ENCODE data around the gene MVB12B. TPM values are rescaled to one million over a fixed set of nuclear protein-coding genes. Genes with fewer than 3 reads are reported as not detected.

MVB12B gene
- total and polyA plus RNA-seq, 2 of the 8 experiments (the other 6 are each of a cell fraction or from before 2014, with no cell fraction given), result 2.6 to 5.0 TPM

- 86% methylated on average over 5 of the region's 5 CpGs; no CpG with 5 or more reads in 1 of the 2 experiments for WGBS, 2 experiments (ENCODE audit: extremely low coverage in 1 of 2, insufficient coverage in 1 of 2, insufficient read length in 1 of 2, insufficient replicate concordance in 2 of 2, low coverage in 1 of 2, low lambda C conversion rate in 2 of 2, missing lambda C conversion rate in 1 of 2)
- H3K4me2 ChIP-seq (ENCODE audit: insufficient read depth in 1 of 2, low read depth in 2 of 2, low read length in 2 of 2), result no peak overlapping the region
- ChIA-PET CTCF (ENCODE audit: partially characterized antibody) (no interaction called here), POLR2A (ENCODE audit: partially characterized antibody) (no interaction called here)
- H3K56ac ChIP-seq (replicated peaks; ENCODE audit: insufficient read length, low read depth, low read length), result no peak overlapping the region
- H4K91ac ChIP-seq (replicated peaks; ENCODE audit: insufficient read length, low read length), result no peak overlapping the region
- H3K14ac ChIP-seq (ENCODE audit: insufficient read length), result no peak overlapping the region
- H3K4me1 ChIP-seq (replicated peaks in 1 of 4; ENCODE audit: control insufficient read depth in 3 of 4, insufficient read depth in 4 of 4, low read length in 3 of 4), result peaks cover 3 to 16% (median 9%) of the 10 kb centered on the region in 4 experiments; a peak in 5 of 7 replicates
- no peak overlapping the region for H2AK5ac ChIP-seq (ENCODE audit: low read depth, low read length)
- no peak overlapping the region for H4K8ac ChIP-seq (ENCODE audit: extremely low read depth, insufficient read depth, low read length)
- no peak overlapping the region for H3K27ac ChIP-seq (ENCODE audit: low read depth, low read length)
- H3K4me3 ChIP-seq (ENCODE audit: extremely low read depth in 1 of 4, insufficient read depth in 2 of 4, low read depth in 3 of 4, low read length in 4 of 4), result no peak overlapping the region
- no peak overlapping the region for H2BK5ac ChIP-seq (ENCODE audit: low read depth, low read length)
- H3K79me2 ChIP-seq (ENCODE audit: control insufficient read depth in 1 of 2, insufficient read depth in 2 of 2, low read length in 2 of 2), result no peaks in the 10 kb centered on the region
- H3K4ac ChIP-seq (replicated peaks; ENCODE audit: insufficient read length, low read depth, low read length), result no peak overlapping the region
- no peak overlapping the region for H2BK12ac ChIP-seq (ENCODE audit: low read depth, low read length)
- no peak overlapping the region for H2AFZ ChIP-seq (ENCODE audit: low read length)
- H3K9ac ChIP-seq (replicated peaks in 1 of 4; ENCODE audit: extremely low read depth in 1 of 4, low read depth in 3 of 4, low read length in 3 of 4), result no peak overlapping the region
- H3K9me3 ChIP-seq (ENCODE audit: insufficient read depth in 2 of 2, low read depth in 1 of 2, low read length in 1 of 2), result no peaks in the 10 kb centered on the region
- no peaks in the 10 kb centered on the region for H3K36me3 ChIP-seq (ENCODE audit: control insufficient read depth in 2 of 4, insufficient read depth in 4 of 4, low read length in 3 of 4)
- FAIRE-seq (no peak), DNase-seq (ENCODE audit: low read depth in 1 of 2, low spot score in 2 of 2) (no peak)
- H3K23ac ChIP-seq (ENCODE audit: insufficient read length), result no peak overlapping the region
- no peak overlapping the region for H2BK15ac ChIP-seq (ENCODE audit: low read length)
- H3K27me3 ChIP-seq (replicated peaks in 1 of 4; ENCODE audit: control insufficient read depth in 3 of 4, extremely low read depth in 1 of 4, insufficient read depth in 3 of 4, low read length in 3 of 4), result no peaks in the 10 kb centered on the region
- H4K20me1 ChIP-seq (replicated peaks in 1 of 2; ENCODE audit: control insufficient read depth in 1 of 2, insufficient read depth in 2 of 2, low read length in 2 of 2), result no peaks in the 10 kb centered on the region
- no peak overlapping the region for H4K5ac ChIP-seq (ENCODE audit: insufficient read length, low read depth, low read length)
- H2BK20ac ChIP-seq (ENCODE audit: low read length), result no peak overlapping the region
- no peak overlapping the region for H2BK120ac ChIP-seq (replicated peaks; ENCODE audit: low read depth, low read length)
- no peaks in the 10 kb centered on the region for H3K23me2 ChIP-seq (ENCODE audit: low read depth, low read length)
- H3K79me1 ChIP-seq (ENCODE audit: low read depth, low read length), result no peaks in the 10 kb centered on the region
- no peak overlapping the region for H3K18ac ChIP-seq (ENCODE audit: extremely low read depth, low read length)
- TF ChIP-seq E2F6 (IDR thresholded peaks at IDR 0.05), result no peak
- TF ChIP-seq NANOG (IDR thresholded peaks at IDR 0.05; ENCODE audit: insufficient read depth, low read depth, low read length, poor library complexity, severe bottlenecking), result no peak
- TF ChIP-seq EP300 (IDR thresholded peaks at IDR 0.05; ENCODE audit: borderline replicate concordance in 1 of 2, low read depth in 2 of 2, low read length in 2 of 2), result no peak
- TF ChIP-seq ATF2 (IDR thresholded peaks at IDR 0.05; ENCODE audit: low read length), result no peak
- TF ChIP-seq BACH1 (IDR thresholded peaks at IDR 0.05; ENCODE audit: low read length), result no peak
- no peak for TF ChIP-seq EGR1 (IDR thresholded peaks at IDR 0.05; ENCODE audit: borderline replicate concordance, low read depth, low read length)
- TF ChIP-seq POU5F1 (IDR thresholded peaks at IDR 0.05; ENCODE audit: low read depth, low read length), result no peak
- TF ChIP-seq GABPA (IDR thresholded peaks at IDR 0.05; ENCODE audit: borderline replicate concordance, insufficient read depth, low read length), result no peak
- TF ChIP-seq JUN (IDR thresholded peaks at IDR 0.05; ENCODE audit: low read depth, low read length), result no peak
- no peak for TF ChIP-seq CBX8 (IDR thresholded peaks at IDR 0.05; ENCODE audit: borderline replicate concordance, low read depth, low read length)
- no peak for TF ChIP-seq USF2 (IDR thresholded peaks at IDR 0.05; ENCODE audit: low read length)
Observed at GRCh38 chr9:126403397-126403796, 76.8 kb downstream of the MVB12B start.
